Dermis blood vessel endothelial cell (primary cell): ENCODE data around the gene SEBOX. TPM values are rescaled to one million over a fixed set of nuclear protein-coding genes. Genes with fewer than 3 reads are reported as not detected.
A peak's percentile ranks its signal among the peaks of the same experiment; 100 is the strongest.

Source experiments
- DNase-seq: peaks from one replicate; pipeline ENCODE4 v3.0.0; 2010
- total RNA-seq: library from RNA; depleted of rRNA; stranded (reverse); fragments of >200 nt; gene quantifications from 2 replicates; pipeline ENCODE4 v1.2.3, GENCODE V29; 2014

Gene SEBOX, protein sequence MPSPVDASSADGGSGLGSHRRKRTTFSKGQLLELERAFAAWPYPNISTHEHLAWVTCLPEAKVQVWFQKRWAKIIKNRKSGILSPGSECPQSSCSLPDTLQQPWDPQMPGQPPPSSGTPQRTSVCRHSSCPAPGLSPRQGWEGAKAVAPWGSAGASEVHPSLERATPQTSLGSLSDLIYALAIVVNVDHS
- not detected in 2 replicates for total RNA-seq

GRCh38 chr17:28364665-28365363 lies at the start of gene SEBOX:
Gene SEBOX (minus strand): TSS chr17:28365199. CDS start chr17:28365151, 48 bp downstream.
- DNase-seq, result no peak

GRCh38 chr17:28413804-28414203 lies 48.8 kb upstream of the SEBOX start:
- DNase-seq, result no peak

- no peak for DNase-seq
Observed at GRCh38 chr17:28412099-28412498, 47.1 kb upstream of the SEBOX start.

DNA sequence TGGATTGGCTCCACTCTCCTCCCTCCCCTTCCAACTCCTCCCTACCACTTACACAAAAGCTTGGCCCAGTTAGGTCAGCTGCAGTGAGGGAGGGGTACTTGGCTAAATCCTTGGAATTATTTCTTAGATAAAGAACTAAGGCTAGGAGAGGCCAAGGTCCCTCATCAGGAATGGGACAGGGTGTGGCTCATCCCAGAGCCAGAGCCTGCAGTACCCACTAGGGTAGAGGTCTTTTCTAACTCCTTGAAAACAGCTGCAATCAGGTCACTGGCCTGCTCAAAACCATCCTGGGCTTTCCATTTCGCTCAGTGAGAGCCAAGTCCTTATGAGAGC lies 42.9 kb upstream of the SEBOX start:
- no peak for DNase-seq

GRCh38 chr17:28407130-28407973 lies 42.4 kb upstream of the SEBOX start:
- no peak for DNase-seq

DNA sequence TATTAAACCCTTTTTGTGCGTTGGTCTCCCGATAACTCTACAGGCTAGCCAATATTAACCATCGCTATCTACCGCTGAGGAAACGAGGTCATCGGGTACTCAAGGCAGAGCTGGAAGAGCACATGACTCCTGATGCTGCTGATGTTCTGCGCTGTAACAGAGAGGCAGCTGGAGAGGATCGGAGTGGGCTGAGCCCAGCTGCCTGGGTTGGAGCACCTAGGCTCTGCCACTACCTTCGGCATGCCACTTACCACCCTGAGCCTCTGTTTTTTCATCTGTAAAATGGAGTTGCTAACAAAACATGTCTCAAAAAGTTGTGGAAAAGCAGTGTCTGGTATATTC lies 41.4 kb upstream of the SEBOX start:
- no peak for DNase-seq

DNA sequence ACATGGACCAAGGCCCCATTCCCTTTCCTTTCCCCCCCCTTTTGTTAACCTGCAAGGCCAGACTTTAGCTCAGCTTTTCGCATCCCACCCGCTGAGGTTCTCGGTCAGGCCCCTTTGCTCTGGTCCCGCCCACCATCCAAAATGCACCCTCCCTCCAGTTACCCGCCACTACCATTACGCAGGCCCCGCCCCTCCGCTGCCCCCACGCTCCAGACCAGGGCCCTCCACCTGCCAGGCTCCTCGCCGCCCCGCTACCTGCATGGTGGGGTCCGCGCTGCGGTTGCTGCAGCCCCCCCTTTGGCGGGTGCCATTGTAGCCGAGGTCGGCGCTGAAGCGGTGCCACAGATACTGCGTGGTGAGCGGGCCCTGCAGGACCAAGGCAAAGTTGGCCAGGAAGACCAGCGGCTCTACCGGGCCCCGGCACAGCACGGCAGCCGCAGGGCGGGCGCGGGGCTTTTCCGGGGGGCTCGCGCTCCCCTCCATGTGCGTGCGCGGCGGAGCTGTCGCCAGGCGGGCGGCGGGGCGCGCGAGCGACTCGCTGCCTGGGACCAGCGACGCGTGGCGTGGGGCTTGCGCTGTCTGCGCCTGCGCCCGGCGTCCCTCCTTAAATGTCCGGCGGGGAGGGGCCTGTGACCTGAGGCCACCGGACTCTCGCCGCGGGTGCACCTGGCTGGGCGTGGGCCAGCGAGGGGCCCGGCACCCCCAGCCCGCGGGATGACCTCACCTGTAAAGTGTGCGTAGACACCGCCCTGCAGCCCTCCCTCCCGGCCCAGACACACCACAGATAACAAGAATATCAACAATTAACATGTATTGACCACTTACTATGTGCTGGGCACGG lies 40.9 kb upstream of the SEBOX start, which contains the start of gene SLC46A1:
TSS of gene SLC46A1 (minus strand) at position 581 of the 841 bp plus-strand sequence. CDS start at position 483, 98 bp downstream.
- DNase-seq, result peak; percentile 35

DNA sequence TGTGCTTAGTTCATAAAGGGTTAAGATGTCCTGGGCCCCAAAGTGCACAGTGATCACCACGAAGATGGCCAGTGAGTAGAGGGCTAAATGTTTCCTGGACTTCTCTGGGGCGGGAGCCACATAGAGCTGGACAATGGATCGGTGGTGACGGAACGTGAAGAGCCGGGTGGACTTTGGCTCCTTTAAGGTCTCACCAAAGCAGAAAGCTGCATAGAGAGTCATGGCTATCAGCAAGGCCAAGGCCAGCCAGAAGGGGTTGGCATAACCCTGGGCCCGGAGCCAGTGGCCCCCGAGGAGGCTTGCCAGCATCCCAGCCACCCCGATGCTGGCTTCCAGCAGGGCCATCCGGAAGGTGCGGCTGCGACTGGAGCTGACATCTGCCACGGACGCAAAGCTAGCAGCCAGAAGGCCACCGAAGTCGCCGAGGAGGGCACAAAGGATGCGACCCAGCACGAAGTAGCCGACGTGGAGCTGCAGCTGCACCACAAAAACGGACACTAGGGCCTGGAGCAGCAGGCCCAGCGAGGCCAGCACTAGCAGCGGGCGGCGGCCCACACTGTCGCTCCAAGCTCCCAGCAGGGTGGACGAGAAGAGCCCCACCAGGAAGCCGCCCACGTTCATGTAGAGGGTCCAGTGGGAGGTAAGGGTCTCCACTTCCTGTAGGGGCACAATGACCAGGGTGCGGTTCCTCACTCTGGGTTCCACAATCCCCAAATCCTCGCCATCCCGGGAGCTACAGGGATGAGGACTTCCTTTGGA lies 40.0 kb upstream of the SEBOX start:
- DNase-seq, result no peak

GRCh38 chr17:28404461-28404811 lies 39.4 kb upstream of the SEBOX start:
- DNase-seq, result no peak

DNA sequence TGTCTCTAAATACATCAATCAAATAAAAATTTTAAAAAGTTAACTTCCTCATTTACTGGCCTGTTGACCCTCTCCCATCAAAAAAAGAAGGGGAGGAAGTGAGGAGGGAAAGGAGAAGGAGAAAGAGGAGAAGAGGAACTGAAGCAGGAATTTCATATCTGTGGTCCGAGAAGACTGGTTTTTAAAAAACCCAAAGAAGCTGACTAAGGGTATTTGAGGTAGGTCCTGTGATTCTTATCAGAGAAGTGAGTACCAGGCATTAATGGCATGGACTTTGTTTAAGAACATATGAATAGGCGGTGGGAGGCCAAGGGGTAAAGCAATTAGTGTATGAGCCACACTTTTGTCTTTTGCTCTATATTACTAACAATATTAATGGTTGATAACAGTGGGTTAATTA lies 39.0 kb upstream of the SEBOX start:
- DNase-seq, result no peak

GRCh38 chr17:28402844-28403243 lies 37.8 kb upstream of the SEBOX start:
- no peak for DNase-seq

GRCh38 chr17:28402224-28402630 lies 37.2 kb upstream of the SEBOX start:
- peak; percentile 28 for DNase-seq

GRCh38 chr17:28399808-28400207 lies 34.8 kb upstream of the SEBOX start:
- DNase-seq, result no peak

- no peak for DNase-seq
Observed at GRCh38 chr17:28398280-28398981, 33.4 kb upstream of the SEBOX start.

DNA sequence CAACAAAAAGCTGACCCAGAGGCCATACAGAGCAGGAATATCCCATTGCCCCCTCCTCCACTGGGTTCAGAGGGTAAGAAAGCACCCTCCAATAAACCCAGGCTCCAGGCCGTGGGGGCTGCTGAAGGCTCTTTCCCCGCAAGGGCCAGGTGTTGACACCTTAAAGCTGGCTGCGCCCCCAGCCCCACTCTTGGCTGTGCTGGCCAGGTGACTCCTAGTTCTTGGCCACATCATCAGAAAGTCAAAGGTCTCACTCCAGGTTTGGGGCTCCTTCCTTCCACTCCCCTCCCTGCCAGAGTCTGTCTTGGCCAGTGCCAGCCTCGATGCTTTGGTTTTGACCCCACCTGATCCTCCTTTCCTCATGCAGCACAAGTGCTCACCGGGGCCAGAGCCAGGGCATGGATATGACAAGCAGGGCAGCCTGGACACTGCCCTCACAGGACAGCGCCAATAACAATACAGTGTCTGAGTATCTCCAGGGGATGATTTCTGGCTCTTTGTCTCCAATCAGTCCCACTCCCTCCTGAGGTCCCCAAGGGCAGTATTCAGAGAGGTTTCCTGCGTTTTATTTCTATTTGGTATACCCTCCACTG lies 32.8 kb upstream of the SEBOX start:
- DNase-seq, result peak; percentile 20

DNA sequence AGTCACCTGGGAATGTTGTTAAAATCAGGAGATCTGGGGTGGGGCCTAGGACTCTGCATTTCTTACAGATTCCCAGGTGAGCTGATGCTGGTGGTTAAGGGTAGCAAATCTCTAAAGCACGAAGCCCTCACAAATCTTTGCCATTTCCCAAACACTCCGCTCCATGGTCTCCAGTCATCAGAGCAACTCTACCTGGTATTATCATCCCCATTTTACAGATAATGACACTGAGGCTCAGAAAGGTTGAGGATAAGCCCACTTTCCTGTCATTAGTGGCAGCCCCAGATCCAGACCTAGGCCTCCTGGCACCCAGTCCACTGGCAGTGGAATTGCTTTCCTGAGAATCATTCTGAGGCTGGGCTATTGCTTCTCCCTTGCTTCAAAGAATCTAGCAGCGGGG lies 32.3 kb upstream of the SEBOX start:
- no peak for DNase-seq

DNA sequence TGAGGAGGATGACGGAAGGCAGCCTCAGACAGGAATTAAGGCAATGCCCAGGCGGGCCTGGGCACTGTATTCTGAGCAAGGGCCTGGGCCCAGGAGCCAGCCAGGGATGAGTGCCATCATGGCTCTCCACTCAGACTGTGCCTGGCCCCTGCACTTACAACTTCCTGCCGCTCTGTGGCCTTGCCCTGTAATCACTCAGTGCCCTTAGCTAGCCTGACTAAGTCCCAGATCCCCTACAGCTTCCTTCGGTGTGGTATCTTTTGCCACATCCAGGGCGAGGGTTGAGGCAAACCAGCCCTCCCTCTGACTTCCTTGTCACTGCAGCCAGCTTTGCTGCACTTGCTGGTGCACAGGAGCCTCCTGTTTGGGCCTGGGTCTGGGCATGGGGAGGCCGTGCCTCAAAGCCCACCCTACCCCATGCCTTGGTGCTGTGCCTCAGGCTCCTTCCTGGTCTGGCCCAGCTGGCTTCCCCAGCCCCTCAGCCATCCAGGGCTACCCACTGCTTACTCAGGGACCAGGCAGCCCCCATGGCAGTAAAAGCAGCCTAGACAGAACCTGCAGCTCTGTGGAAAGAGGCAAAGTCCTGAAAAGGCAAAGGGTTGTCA lies 31.7 kb upstream of the SEBOX start:
- DNase-seq, result peak; percentile 33

DNA sequence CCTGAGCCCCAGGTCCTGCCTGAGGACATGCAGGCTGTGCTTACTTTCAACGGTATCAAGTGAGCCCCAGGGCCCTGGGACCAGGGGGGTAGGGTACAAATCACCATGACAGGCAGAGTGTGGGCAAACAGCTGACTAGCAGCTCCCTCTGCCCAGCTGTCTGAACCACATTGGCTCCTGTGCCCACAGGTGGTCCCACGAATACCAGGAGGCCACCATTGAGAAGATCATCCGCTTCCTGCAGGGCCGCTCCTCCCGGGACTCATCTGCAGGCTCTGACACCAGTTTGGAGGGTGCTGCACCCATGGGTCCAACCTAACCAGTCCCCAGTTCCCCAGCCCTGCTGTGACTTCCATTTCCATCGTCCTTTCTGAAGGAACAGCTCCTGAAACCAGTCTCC lies 31.0 kb upstream of the SEBOX start:
- no peak for DNase-seq

GRCh38 chr17:28395426-28395825 lies 30.4 kb upstream of the SEBOX start:
- DNase-seq, result no peak

DNA sequence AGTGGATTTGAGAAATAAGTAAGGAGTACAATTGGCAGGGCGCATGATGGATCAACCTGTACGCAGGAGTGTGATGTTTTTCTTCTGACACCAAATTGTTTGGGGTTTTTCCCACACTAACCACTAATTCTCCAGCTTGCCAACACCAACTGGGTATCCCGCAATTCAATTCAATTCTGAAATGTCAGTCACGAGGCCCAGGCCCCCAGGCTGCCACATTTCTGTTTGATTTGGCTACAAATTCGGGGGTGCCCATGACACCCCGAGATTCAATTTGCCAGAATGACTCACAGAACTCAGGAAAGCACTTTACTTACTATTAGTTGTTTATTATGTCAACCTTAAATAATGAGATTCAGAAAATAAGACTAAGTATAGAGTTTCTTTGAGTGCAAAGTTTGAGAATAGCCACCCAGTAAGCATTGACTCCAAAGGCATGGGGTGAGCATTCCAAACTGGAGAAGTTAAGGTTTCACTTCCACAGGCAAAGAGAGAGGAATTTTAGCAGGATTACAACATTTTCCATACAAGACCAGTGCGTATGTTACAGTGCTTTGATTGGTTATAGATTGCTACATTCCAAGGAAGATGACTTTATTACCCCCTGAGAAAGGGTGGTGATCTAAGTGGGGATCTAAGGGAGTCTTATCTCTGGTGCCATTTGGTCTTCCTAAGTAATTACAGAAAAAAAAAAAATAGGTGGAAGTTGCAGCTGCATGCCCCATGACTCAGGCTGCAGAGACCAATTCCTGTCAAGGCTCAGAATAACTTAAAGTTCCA lies 29.5 kb upstream of the SEBOX start:
- DNase-seq, result peak; percentile 93
